HG03354 (cell line): ENCODE results near the gene ANKRD13A.

ENCODE experiments used
- ATAC-seq: cut with Tn5 transposase; IDR thresholded peaks from one replicate; pipeline ENCODE4 v1.9.1; 2021; ENCODE audit warnings: mild to moderate bottlenecking; ENCODE audit not compliant: unreplicated experiment, poor library complexity, severe bottlenecking

Gene ANKRD13A

GRCh38 chr12:109998904-109999648 is at the start of gene ANKRD13A:
TSS of gene ANKRD13A (plus strand) at chr12:109999430. CDS start at chr12:109999689, 259 bp downstream.
- ATAC-seq, result peak; percentile 61

- no peak for ATAC-seq
These were observed 48.6 kb upstream of the ANKRD13A start for GRCh38 chr12:109950625-109951024.

GRCh38 chr12:109951136-109951535 is 48.1 kb upstream of the ANKRD13A start:
- ATAC-seq, result no peak

- ATAC-seq, result no peak
These were observed 47.5 kb upstream of the ANKRD13A start for GRCh38 chr12:109951751-109952150.

- no peak for ATAC-seq
These were observed 46.9 kb upstream of the ANKRD13A start for GRCh38 chr12:109952160-109952858.

GRCh38 chr12:109952873-109953272 is 46.4 kb upstream of the ANKRD13A start:
- ATAC-seq, result no peak

- no peak for ATAC-seq
These were observed 45.6 kb upstream of the ANKRD13A start for GRCh38 chr12:109953656-109954055.

GRCh38 chr12:109958374-109958773 is 40.9 kb upstream of the ANKRD13A start:
- ATAC-seq, result no peak

- no peak for ATAC-seq
These were observed 39.7 kb upstream of the ANKRD13A start for GRCh38 chr12:109959411-109960093.

GRCh38 chr12:109961201-109961600 is 38.0 kb upstream of the ANKRD13A start:
- no peak for ATAC-seq

- ATAC-seq, result no peak
These were observed 37.6 kb upstream of the ANKRD13A start for GRCh38 chr12:109961612-109962011.

GRCh38 chr12:109962398-109962797 is 36.8 kb upstream of the ANKRD13A start:
- no peak for ATAC-seq

GRCh38 chr12:109963330-109963729 is 35.9 kb upstream of the ANKRD13A start:
- ATAC-seq, result no peak

GRCh38 chr12:109963743-109964429 is 35.3 kb upstream of the ANKRD13A start:
- ATAC-seq, result no peak

GRCh38 chr12:109966546-109966945 is 32.7 kb upstream of the ANKRD13A start:
- no peak for ATAC-seq

- no peak for ATAC-seq
These were observed 31.7 kb upstream of the ANKRD13A start for GRCh38 chr12:109967383-109968031.

- no peak for ATAC-seq
These were observed 31.2 kb upstream of the ANKRD13A start for GRCh38 chr12:109968032-109968420.

- no peak for ATAC-seq
These were observed 30.4 kb upstream of the ANKRD13A start for GRCh38 chr12:109968801-109969200.

GRCh38 chr12:109972821-109973220 is 26.4 kb upstream of the ANKRD13A start:
- ATAC-seq, result no peak

GRCh38 chr12:109981311-109981710 is 17.9 kb upstream of the ANKRD13A start:
- ATAC-seq, result no peak
